Measurements from ENCODE around the gene TEX44. TPM values are rescaled to one million over a fixed set of nuclear protein-coding genes. Genes with fewer than 3 reads are reported as not detected.

TEX44 gene
- total and polyA plus RNA-seq, 2 of the 13 experiments (the other 11 are each of a cell fraction or from before 2014, with no cell fraction given): not detected

GRCh38 chr2:231563378-231563961, 29.2 kb upstream of the TEX44 start (continued):
- TF ChIP-seq EHMT2 (IDR thresholded peaks at IDR 0.05; ENCODE audit: borderline replicate concordance, low read depth, low read length): no peak
- no peak for TF ChIP-seq NR2F1 (CRISPR knock-in tag; IDR thresholded peaks at IDR 0.05)
- no peak for TF ChIP-seq ZNF672 (CRISPR knock-in tag; IDR thresholded peaks at IDR 0.05)
- no peak for TF ChIP-seq ZNF710 (CRISPR knock-in tag; IDR thresholded peaks at IDR 0.05; ENCODE audit: borderline replicate concordance)
- TF ChIP-seq ZNF792 (CRISPR knock-in tag; IDR thresholded peaks at IDR 0.05): no peak
- no peak for TF ChIP-seq ARNT (IDR thresholded peaks at IDR 0.05)
- TF ChIP-seq PATZ1 (CRISPR knock-in tag; IDR thresholded peaks at IDR 0.05): peak; percentile 75
- TF ChIP-seq ZNF747 (CRISPR knock-in tag; IDR thresholded peaks at IDR 0.05; ENCODE audit: borderline replicate concordance): no peak
- no peak for TF ChIP-seq ZFAT (CRISPR knock-in tag; conservative IDR thresholded peaks at IDR 0.05)
